H1 (cell line): Measurements from ENCODE around the gene TNS1. TPM values are rescaled to one million over a fixed set of nuclear protein-coding genes. Genes with fewer than 3 reads are reported as not detected.

Experiments used
- CTCF ChIA-PET: fragments of 300-600 bp; sonication (Branson Sonifier 250); formaldehyde crosslinking; loops from one replicate; lab custom pipeline; 2021; ENCODE audit not compliant: partially characterized antibody; lab: Charles Lee
- POLR2A ChIA-PET: fragments of 300-600 bp; sonication (Branson Sonifier 250); formaldehyde crosslinking; loops from one replicate; lab custom pipeline; 2021; ENCODE audit warnings: inconsistent platforms; ENCODE audit not compliant: partially characterized antibody; lab: Charles Lee
- DNase-seq, 2 experiments: peaks; one replicate each; pipeline versions ENCODE4 v3.0.0 to v3.0.0-alpha.2; 2010 to 2022; ENCODE audit warnings: low spot score in 2 of 2, low read depth in 1 of 2, mixed read lengths in 1 of 2
- FAIRE-seq: peaks from 2 replicates; lab custom pipeline; 2011; peaks lifted over from hg19 to GRCh38; lab: Jason Lieb, UNC
- H2AFZ ChIP-seq: 2 replicates; pipeline ENCODE4 v1.8.1; 2012; ENCODE audit warnings: low read length, inconsistent platforms
- H2AK5ac ChIP-seq: 2 replicates; pipeline ENCODE4 v1.6.1; 2013; ENCODE audit warnings: low read depth, low read length
- H2BK120ac ChIP-seq: replicated peaks from 2 replicates; pipeline ENCODE3; 2013; ENCODE audit warnings: low read depth, low read length, inconsistent platforms
- H2BK12ac ChIP-seq: 2 replicates; pipeline ENCODE4 v1.6.1; 2013; ENCODE audit warnings: low read depth, low read length
- H2BK15ac ChIP-seq: 2 replicates; pipeline ENCODE4 v1.6.1; 2013; ENCODE audit warnings: low read length
- H2BK20ac ChIP-seq: 2 replicates; pipeline ENCODE4 v1.6.1; 2013; ENCODE audit warnings: low read length
- H2BK5ac ChIP-seq: 2 replicates; pipeline ENCODE4 v1.6.1; 2013; ENCODE audit warnings: low read depth, low read length
- H3K14ac ChIP-seq: 2 replicates; pipeline ENCODE4 v1.6.1; 2013; ENCODE audit warnings: inconsistent platforms; ENCODE audit not compliant: insufficient read length
- H3K18ac ChIP-seq: 2 replicates; pipeline ENCODE4 v1.6.1; 2013; ENCODE audit warnings: low read length; ENCODE audit errors: extremely low read depth
- H3K23ac ChIP-seq: 2 replicates; pipeline ENCODE4 v1.6.1; 2013; ENCODE audit warnings: inconsistent platforms; ENCODE audit not compliant: insufficient read length
- H3K23me2 ChIP-seq: 2 replicates; pipeline ENCODE4 v1.6.1; 2013; ENCODE audit warnings: low read depth, low read length
- H3K27ac ChIP-seq: 2 replicates; pipeline ENCODE4 v1.6.1; 2011; ENCODE audit warnings: low read depth, low read length, inconsistent platforms
- H3K27me3 ChIP-seq, 4 experiments: replicated peaks in 1 of 4; 1 replicate in 1 of 4; 2 replicates in 3 of 4; pipeline versions ENCODE4 v1.6.1 to v1.8.1; 2011 to 2013; ENCODE audit warnings: low read length in 3 of 4, mild to moderate bottlenecking in 3 of 4, inconsistent platforms in 2 of 4, mixed read lengths in 2 of 4, moderate library complexity in 1 of 4; ENCODE audit not compliant: control insufficient read depth in 3 of 4, insufficient read depth in 3 of 4; ENCODE audit errors: extremely low read depth in 1 of 4
- H3K36me3 ChIP-seq, 4 experiments: 2 replicates each; pipeline versions ENCODE4 v1.6.1 to v1.8.1; 2011 to 2013; ENCODE audit warnings: mild to moderate bottlenecking in 4 of 4, low read length in 3 of 4, moderate library complexity in 2 of 4, control low read depth in 1 of 4, inconsistent platforms in 1 of 4; ENCODE audit not compliant: insufficient read depth in 4 of 4, control insufficient read depth in 2 of 4
- H3K4ac ChIP-seq: replicated peaks from 2 replicates; pipeline ENCODE3; 2013; ENCODE audit warnings: low read length, low read depth, mixed read lengths, inconsistent platforms; ENCODE audit not compliant: insufficient read length
- H3K4me1 ChIP-seq, 4 experiments: replicated peaks in 1 of 4; 1 replicate in 1 of 4; 2 replicates in 3 of 4; pipeline versions ENCODE4 v1.6.1 to v1.8.1; 2011 to 2013; ENCODE audit warnings: low read length in 3 of 4, inconsistent platforms in 2 of 4, mixed read lengths in 1 of 4; ENCODE audit not compliant: insufficient read depth in 4 of 4, control insufficient read depth in 3 of 4
- H3K4me2 ChIP-seq, 2 experiments: 2 replicates each; pipeline versions ENCODE4 v1.6.1 to v1.8.1; 2011 to 2013; ENCODE audit warnings: low read depth in 2 of 2, low read length in 2 of 2, control low read depth in 1 of 2, inconsistent platforms in 1 of 2, mild to moderate bottlenecking in 1 of 2; ENCODE audit not compliant: insufficient read depth in 1 of 2
- H3K4me3 ChIP-seq, 4 experiments: fragments of 200-600, 300-600 bp in 1 of 4; sonication (generic), shearing (Covaris generic), sonication (Bioruptor Twin) in 1 of 4; 2 replicates each; pipeline versions ENCODE4 v1.5.1 to v1.8.1; 2011 to 2016; ENCODE audit warnings: low read length in 4 of 4, low read depth in 3 of 4, control low read depth in 2 of 4, inconsistent platforms in 2 of 4, mild to moderate bottlenecking in 2 of 4, mixed read lengths in 1 of 4, moderate library complexity in 1 of 4; ENCODE audit not compliant: insufficient read depth in 2 of 4; ENCODE audit errors: extremely low read depth in 1 of 4
- H3K56ac ChIP-seq: replicated peaks from 2 replicates; pipeline ENCODE3; 2013; ENCODE audit warnings: low read depth, mild to moderate bottlenecking, mixed read lengths, low read length, inconsistent platforms; ENCODE audit not compliant: insufficient read length
- H3K79me1 ChIP-seq: 2 replicates; pipeline ENCODE4 v1.6.1; 2013; ENCODE audit warnings: low read depth, low read length, control low read depth
- H3K79me2 ChIP-seq, 2 experiments: 2 replicates each; pipeline versions ENCODE4 v1.6.1 to v1.8.1; 2012 to 2013; ENCODE audit warnings: low read length in 2 of 2, mild to moderate bottlenecking in 2 of 2, inconsistent platforms in 1 of 2; ENCODE audit not compliant: insufficient read depth in 2 of 2, control insufficient read depth in 1 of 2
- H3K9ac ChIP-seq, 4 experiments: replicated peaks in 1 of 4; 1 replicate in 1 of 4; 2 replicates in 3 of 4; pipeline versions ENCODE4 v1.6.1 to v1.8.1; 2011 to 2013; ENCODE audit warnings: low read depth in 3 of 4, low read length in 3 of 4, control low read depth in 2 of 4, mild to moderate bottlenecking in 2 of 4, moderate library complexity in 2 of 4, inconsistent platforms in 1 of 4; ENCODE audit errors: extremely low read depth in 1 of 4
- H3K9me3 ChIP-seq, 2 experiments: 2 replicates each; pipeline versions ENCODE4 v1.6.1 to v1.8.1; 2012 to 2013; ENCODE audit warnings: mild to moderate bottlenecking in 2 of 2, moderate library complexity in 2 of 2, control low read depth in 1 of 2, inconsistent platforms in 1 of 2, low read depth in 1 of 2, low read length in 1 of 2, mixed read lengths in 1 of 2; ENCODE audit not compliant: insufficient read depth in 2 of 2
- H4K20me1 ChIP-seq, 2 experiments: replicated peaks in 1 of 2; 2 replicates each; pipeline versions ENCODE3 to v1.8.1; 2011 to 2013; ENCODE audit warnings: inconsistent platforms in 2 of 2, low read length in 2 of 2, mild to moderate bottlenecking in 1 of 2; ENCODE audit not compliant: insufficient read depth in 2 of 2, control insufficient read depth in 1 of 2
- H4K5ac ChIP-seq: 2 replicates; pipeline ENCODE4 v1.6.1; 2013; ENCODE audit warnings: low read length, low read depth, mixed read lengths, inconsistent platforms; ENCODE audit not compliant: insufficient read length
- H4K8ac ChIP-seq: 2 replicates; pipeline ENCODE4 v1.8.0; 2013; ENCODE audit warnings: mild to moderate bottlenecking, moderate library complexity, low read length, inconsistent platforms; ENCODE audit not compliant: insufficient read depth; ENCODE audit errors: extremely low read depth
- H4K91ac ChIP-seq: replicated peaks from 2 replicates; pipeline ENCODE3; 2013; ENCODE audit warnings: low read length, mixed read lengths, inconsistent platforms; ENCODE audit not compliant: insufficient read length
- BCL11A ChIP-seq, 2 experiments: IDR thresholded peaks; one replicate each; pipeline ENCODE4 v1.6.1; 2011; ENCODE audit warnings: low read depth in 2 of 2, low read length in 2 of 2, mild to moderate bottlenecking in 2 of 2
- EGR1 ChIP-seq: IDR thresholded peaks from 2 replicates; pipeline ENCODE4 v1.6.1; 2011; ENCODE audit warnings: low read depth, low read length, borderline replicate concordance
- FOSL1 ChIP-seq: IDR thresholded peaks from 2 replicates; pipeline ENCODE4 v1.6.1; 2011; ENCODE audit warnings: mild to moderate bottlenecking, low read depth, low read length, moderate library complexity; ENCODE audit not compliant: insufficient read depth
- KDM4A ChIP-seq: IDR thresholded peaks from one replicate; pipeline ENCODE4 v1.7.1; 2012; ENCODE audit warnings: low read depth, mild to moderate bottlenecking, moderate library complexity, low read length, inconsistent platforms; ENCODE audit not compliant: severe bottlenecking
- MAFK ChIP-seq: IDR thresholded peaks from 2 replicates; pipeline ENCODE4 v1.6.1; 2012; ENCODE audit warnings: low read depth, mild to moderate bottlenecking, improper control_type of control experiment, low read length
- RNF2 ChIP-seq: fragments of 200-900, 300-1000 bp; sonication (generic); IDR thresholded peaks from 2 replicates; pipeline ENCODE4 v1.7.1; 2016; ENCODE audit warnings: borderline replicate concordance, low read depth, mild to moderate bottlenecking, antibody characterized with exemption, low read length; ENCODE audit not compliant: poor library complexity, severe bottlenecking; ENCODE audit errors: missing control alignments
- SP2 ChIP-seq: IDR thresholded peaks from 2 replicates; pipeline ENCODE4 v1.6.1; 2012; ENCODE audit warnings: mild to moderate bottlenecking, low read length, inconsistent platforms
- SRF ChIP-seq: IDR thresholded peaks from 2 replicates; pipeline ENCODE4 v1.6.1; 2011; ENCODE audit warnings: mild to moderate bottlenecking, low read depth, low read length, moderate library complexity
- SUZ12 ChIP-seq: fragments of 200-600 bp; sonication (generic); IDR thresholded peaks from 2 replicates; pipeline ENCODE4 v1.6.1; 2012; ENCODE audit warnings: mild to moderate bottlenecking, inconsistent platforms, low read length, moderate library complexity, mixed read lengths
- ZNF274 ChIP-seq: IDR thresholded peaks from 2 replicates; pipeline ENCODE4 v1.7.0; 2012; ENCODE audit warnings: low read length, borderline replicate concordance; ENCODE audit errors: extremely low read depth
- WGBS, 2 experiments: shearing (Covaris generic) in 1 of 2; methylation state at CpG; one replicate each; pipeline versions ENCODE4 v1.1.6 to v1.1.7; 2013 to 2015; ENCODE audit warnings: low lambda C conversion rate in 2 of 2, mixed read lengths in 2 of 2, inconsistent platforms in 1 of 2, low coverage in 1 of 2, missing lambda C conversion rate in 1 of 2; ENCODE audit not compliant: insufficient replicate concordance in 2 of 2, insufficient coverage in 1 of 2, insufficient read length in 1 of 2; ENCODE audit errors: extremely low coverage in 1 of 2, missing lambda C conversion rate in 1 of 2; 5-methylcytosine and 5-hydroxymethylcytosine counted together
- polyA plus RNA-seq, 7 experiments: library from polyadenylated mRNA; depleted of rRNA in 3 of 7; stranded (reverse) in 5 of 7; unstranded in 2 of 7; fragments of >200 nt in 5 of 7; fragments of 200-250 nt in 2 of 7; gene quantifications; 1 replicate in 5 of 7; 2 replicates in 1 of 7; 4 replicates in 1 of 7; pipeline versions ENCODE4 v1.2.1 to v1.2.3, GENCODE V29; 2011 to 2013; ENCODE audit warnings: missing spikeins in 2 of 7, mixed read lengths in 2 of 7
- total RNA-seq: library from RNA; stranded (reverse); fragmentation: NEBNext Ultra II Directional; extraction: Animal tissue kit (Norgen Biotek cat#: 25700); gene quantifications from 2 replicates; pipeline ENCODE4 v1.2.1, GENCODE V29; 2021

The TNS1 gene
- total and polyA plus RNA-seq, 2 of the 8 experiments (the other 6 are each of a cell fraction or from before 2014, with no cell fraction given) = 1.5 to 5.1 TPM

DNA sequence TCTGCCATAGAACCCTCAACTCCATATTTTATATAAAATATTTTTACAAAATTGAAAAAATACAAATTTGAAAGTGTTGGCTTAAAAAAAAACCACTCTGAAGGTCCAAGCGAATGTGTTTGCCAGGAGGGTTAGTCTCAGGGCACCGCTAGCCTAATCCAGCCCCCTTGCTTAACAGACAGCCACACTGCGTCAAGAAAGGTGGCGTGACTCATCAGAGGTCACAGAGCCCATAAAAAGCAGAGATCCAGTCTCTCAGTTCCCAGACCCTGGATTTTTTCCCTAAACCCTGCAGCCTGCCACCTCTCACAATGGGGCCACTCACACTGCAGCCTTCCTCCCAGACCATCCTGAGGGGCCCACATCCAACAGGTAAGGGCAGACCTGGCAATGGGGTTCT is 3.9 kb upstream of the TNS1 start:
- no peak overlapping the region for H2BK20ac ChIP-seq
- no peak overlapping the region for H2BK120ac ChIP-seq
- no peak overlapping the region for H3K18ac ChIP-seq
- no peak overlapping the region for H2BK15ac ChIP-seq
- 80% methylated on average over 4 of the region's 4 CpGs; no CpG with 5 or more reads in 1 of the 2 experiments for WGBS, 2 experiments
- no peak overlapping the region for H3K9ac ChIP-seq
- H4K5ac ChIP-seq = no peak overlapping the region
- no peaks in the 10 kb centered on the region for H3K36me3 ChIP-seq
- peaks cover 12 to 37% (median 33%) of the 10 kb centered on the region in 4 experiments for H3K27me3 ChIP-seq
- H3K4me1 ChIP-seq = peaks cover 0 to 28% (median 18%) of the 10 kb centered on the region in 4 experiments; a peak in 6 of 7 replicates
- H4K91ac ChIP-seq = no peak overlapping the region
- FAIRE-seq = no peak
- no peak overlapping the region for H2AFZ ChIP-seq
- H3K23me2 ChIP-seq = peaks cover 12% of the 10 kb centered on the region; the same call in 1 of the 2 replicates
- no peak overlapping the region for H3K4me3 ChIP-seq
- H3K56ac ChIP-seq = no peak overlapping the region
- no peak overlapping the region for H2AK5ac ChIP-seq
- no peaks in the 10 kb centered on the region for H3K79me1 ChIP-seq
- H2BK5ac ChIP-seq = no peak overlapping the region
- POLR2A ChIA-PET = no interaction called here
- TF ChIP-seq SUZ12 = no peak
- no peak for TF ChIP-seq KDM4A
- TF ChIP-seq EGR1 = no peak
- TF ChIP-seq SRF = no peak
- no peak for TF ChIP-seq ZNF274
- no peak for TF ChIP-seq SP2
- TF ChIP-seq MAFK = no peak
- no peak for TF ChIP-seq FOSL1
- TF ChIP-seq BCL11A (IDR thresholded peaks at IDR 0.05; ENCODE audit: low read depth in 2 of 2, low read length in 2 of 2) = no peak
- no peak for TF ChIP-seq RNF2
- TF ChIP-seq, all 59 proteins: peak for 0
- Histone ChIP-seq H3K23ac (no peak overlapping the region), H4K20me1 (no peaks in the 10 kb centered on the region), H2BK12ac (no peak overlapping the region), H3K9me3 (no peaks in the 10 kb centered on the region), H3K4ac (no peak overlapping the region), H3K27ac (no peak overlapping the region), H4K8ac (no peak overlapping the region), H3K79me2 (no peaks in the 10 kb centered on the region), H3K14ac (no peak overlapping the region), H3K4me2 (no peak overlapping the region)
- DNase-seq = no peak
- CTCF ChIA-PET = interaction anchor here (0.7 to 4.6 kb wide), 8 partner anchors 14 to 733 kb away, joined by 3 to 30 read pairs (median 10); no protein-coding TSS in a partner anchor
